ENCODE data around the gene GRN. TPM values are rescaled to one million over a fixed set of nuclear protein-coding genes. Genes with fewer than 3 reads are reported as not detected.
"Not testable (repeated sequence)": the region's sequence is repeated elsewhere in the genome, so short reads cannot be mapped to it uniquely, and the experiment has no call there.

The GRN gene
- total and polyA plus RNA-seq, 8 donors: 31.8 to 644 (median 196) TPM

DNA sequence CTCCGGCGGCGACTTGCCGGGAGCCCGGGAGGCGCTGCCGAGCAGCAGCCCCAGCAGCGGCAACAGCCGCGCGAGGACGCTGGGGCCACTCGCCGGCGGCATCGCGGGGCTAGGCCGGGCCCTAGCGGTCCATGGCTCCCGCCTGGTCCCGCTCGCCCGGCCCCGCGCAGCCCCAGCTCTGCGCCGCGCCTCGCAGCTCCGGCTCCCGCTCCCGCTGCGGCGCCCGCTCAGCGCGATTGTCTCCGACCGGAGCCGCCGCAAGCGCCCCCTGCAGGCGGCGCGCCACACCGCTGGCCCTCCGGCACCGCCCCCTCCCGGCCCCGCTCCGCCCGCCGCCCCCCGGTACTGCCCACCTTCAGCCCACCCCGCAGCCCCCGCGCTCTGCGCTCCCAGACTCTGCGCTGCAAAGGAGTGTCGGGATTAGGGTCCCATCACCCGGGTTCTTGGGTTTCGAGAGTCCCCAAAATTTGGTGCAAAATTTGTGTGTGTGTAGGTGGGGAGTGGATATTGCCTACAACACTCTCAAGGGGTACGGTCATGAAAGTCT, 18.6 kb downstream of the GRN start, which contains the start of gene FAM171A2:
Gene FAM171A2 (minus strand): TSS at position 241 of the 547 bp plus-strand sequence. CDS start 139 bp downstream, at position 102.
- Histone ChIP-seq H3K4me1 (peaks cover 18 to 41% (median 31%) of the 10 kb centered on the region in 4 donors), H3K4me3 (peak within 1 kb of the TSS; percentile 57 to 81 (median 68)), H3K36me3 (no peaks in the 10 kb centered on the region), H3K9me3 (no peaks in the 10 kb centered on the region), H3K27me3 (peaks cover 0 to 63% (median 18%) of the 10 kb centered on the region in 3 donors), H3K27ac (peak within 1 kb of the TSS in 2 of 5 donors; percentile 10 to 77)
- DNase-seq: peak; percentile 62 to 91
- intact Hi-C loops (cut with DNase I; ENCODE audit: low total_unique reads): no loop called here
- TF ChIP-seq, protein P1, sequence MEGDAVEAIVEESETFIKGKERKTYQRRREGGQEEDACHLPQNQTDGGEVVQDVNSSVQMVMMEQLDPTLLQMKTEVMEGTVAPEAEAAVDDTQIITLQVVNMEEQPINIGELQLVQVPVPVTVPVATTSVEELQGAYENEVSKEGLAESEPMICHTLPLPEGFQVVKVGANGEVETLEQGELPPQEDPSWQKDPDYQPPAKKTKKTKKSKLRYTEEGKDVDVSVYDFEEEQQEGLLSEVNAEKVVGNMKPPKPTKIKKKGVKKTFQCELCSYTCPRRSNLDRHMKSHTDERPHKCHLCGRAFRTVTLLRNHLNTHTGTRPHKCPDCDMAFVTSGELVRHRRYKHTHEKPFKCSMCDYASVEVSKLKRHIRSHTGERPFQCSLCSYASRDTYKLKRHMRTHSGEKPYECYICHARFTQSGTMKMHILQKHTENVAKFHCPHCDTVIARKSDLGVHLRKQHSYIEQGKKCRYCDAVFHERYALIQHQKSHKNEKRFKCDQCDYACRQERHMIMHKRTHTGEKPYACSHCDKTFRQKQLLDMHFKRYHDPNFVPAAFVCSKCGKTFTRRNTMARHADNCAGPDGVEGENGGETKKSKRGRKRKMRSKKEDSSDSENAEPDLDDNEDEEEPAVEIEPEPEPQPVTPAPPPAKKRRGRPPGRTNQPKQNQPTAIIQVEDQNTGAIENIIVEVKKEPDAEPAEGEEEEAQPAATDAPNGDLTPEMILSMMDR (IDR thresholded peaks at IDR 0.05): peak in 3 of 7 experiments; percentile 63 to 93 (median 79)
- TF ChIP-seq POLR2A (IDR thresholded peaks at IDR 0.05): no peak
- TF ChIP-seq POLR2AphosphoS5 (IDR thresholded peaks at IDR 0.05): peak in 1 of 3 donors; percentile 23
- no peak for TF ChIP-seq EP300 (IDR thresholded peaks at IDR 0.05)
- WGBS, 5 donors: 0 to 7% (median 1%) methylated on average over 1 to 63 of the region's 63 CpGs

DNA sequence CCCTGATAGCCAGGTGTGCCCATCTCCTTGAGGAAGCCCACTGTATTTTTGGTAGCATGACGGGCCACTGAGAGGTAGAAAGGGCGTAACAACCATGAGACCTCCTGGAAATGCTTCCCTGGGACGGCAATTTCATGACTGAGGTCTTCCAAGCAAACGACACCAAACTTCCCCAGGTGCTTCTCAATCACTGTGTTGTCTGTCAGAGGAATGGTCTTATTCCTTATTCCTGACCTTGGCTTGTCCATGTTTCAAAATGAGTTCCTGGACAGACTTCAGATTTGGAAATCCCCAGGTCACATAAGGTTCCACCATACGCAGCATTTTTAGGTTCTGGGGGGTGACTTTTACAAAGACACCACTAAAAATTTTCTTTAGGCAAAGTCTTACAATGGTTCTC, 19.9 kb downstream of the GRN start:
- H3K27ac ChIP-seq; DNase-seq; intact Hi-C loops (cut with DNase I; ENCODE audit: low total_unique reads); H3K36me3 ChIP-seq; H3K9me3 ChIP-seq; H3K4me3 ChIP-seq: not testable (repeated sequence)
- Histone ChIP-seq H3K4me1 (peaks cover 18 to 37% (median 31%) of the 10 kb centered on the region in 4 donors), H3K27me3 (peaks cover 0 to 67% (median 22%) of the 10 kb centered on the region in 3 donors)
- WGBS, 5 donors: 85 to 90% (median 89%) methylated on average over 5 of the region's 5 CpGs

DNA sequence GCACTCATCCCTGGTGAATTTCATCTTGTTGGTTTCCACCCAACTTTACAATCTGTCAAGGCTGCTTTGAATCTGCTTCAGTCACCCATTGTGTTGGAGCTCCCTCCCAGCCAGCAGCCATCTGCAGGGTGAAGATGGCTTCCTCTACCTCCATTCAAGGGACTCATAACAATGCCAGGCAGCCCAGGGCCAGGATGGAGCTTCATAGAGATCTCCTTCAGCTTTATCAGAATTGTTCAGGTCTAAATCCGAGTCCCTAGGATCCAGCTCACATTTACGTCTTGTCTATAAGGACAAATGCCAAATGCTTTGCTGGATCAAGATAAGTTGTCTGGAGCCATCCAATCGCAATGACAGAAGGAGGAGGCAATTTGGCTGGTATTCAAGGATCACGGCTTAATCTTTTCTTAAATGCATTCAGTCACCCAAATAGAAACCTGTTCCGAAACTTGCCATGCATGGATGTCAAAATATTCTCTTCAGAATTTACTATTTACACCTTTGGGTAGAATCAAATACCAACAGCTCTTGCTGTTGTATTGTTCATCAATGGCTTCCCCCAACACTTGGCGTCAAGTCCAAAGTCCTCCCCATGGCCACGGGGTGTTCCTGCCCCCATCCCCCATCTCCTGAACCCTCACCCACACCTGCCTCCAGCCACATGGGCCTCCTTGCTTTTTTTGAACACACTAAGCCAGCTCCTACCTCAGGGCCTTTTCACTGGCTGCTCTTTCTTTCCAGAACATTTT, 22.3 kb downstream of the GRN start:
- Histone ChIP-seq H3K36me3 (no peaks in the 10 kb centered on the region), H3K4me1 (peaks cover 16 to 19% (median 18%) of the 10 kb centered on the region in 4 donors), H3K4me3 (no peak overlapping the region), H3K9me3 (no peaks in the 10 kb centered on the region), H3K27ac (no peak overlapping the region), H3K27me3 (peaks cover 0 to 68% (median 23%) of the 10 kb centered on the region in 3 donors)
- WGBS, 5 donors: 47 to 61% (median 53%) methylated on average over 7 of the region's 7 CpGs
- intact Hi-C loops (cut with DNase I; ENCODE audit: low total_unique reads): no loop called here
- TF ChIP-seq EP300 (IDR thresholded peaks at IDR 0.05) (no peak), POLR2AphosphoS5 (IDR thresholded peaks at IDR 0.05) (no peak), POLR2A (IDR thresholded peaks at IDR 0.05) (no peak)
- TF ChIP-seq, protein P1 (IDR thresholded peaks at IDR 0.05): no peak
- DNase-seq: no peak

DNA sequence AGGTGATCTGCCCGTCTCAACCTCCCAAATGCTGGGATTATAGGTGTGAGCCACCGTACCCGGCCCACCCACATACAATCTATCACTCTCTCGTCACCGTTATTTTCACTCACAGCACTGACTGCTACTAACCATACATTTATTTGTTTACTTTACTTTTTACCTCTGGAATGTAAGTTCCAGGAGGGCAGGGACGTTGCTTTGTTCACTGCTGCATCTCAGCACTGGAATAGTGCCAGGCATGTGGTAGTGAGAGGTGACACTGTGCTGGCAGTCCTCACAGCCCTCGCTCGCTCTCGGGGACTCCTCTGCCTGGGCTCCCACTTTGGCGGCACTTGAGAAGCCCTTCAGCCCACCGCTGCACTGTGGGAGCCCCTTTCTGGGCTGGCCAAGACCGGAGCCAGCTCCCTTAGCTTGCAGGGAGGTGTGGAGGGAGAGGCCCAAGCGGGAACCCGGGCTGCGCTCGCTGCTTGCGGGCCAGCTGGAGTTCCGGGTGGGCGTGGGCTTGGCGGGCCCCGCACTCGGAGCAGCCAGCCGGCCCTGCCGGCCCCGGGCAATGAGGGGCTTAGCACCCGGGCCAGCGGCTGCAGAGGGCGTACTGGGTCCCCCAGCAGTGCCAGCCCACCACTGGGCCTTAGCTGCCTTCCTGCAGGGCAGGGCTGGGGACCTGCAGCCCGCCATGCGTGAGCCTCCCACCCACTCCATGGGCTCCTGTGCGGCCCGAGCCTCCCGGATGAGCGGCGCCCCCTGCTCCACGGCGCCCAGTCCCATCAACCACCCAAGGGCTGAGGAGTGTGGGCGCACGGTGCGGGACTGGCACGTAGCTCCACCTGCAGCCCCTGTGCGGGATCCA, 23.5 kb downstream of the GRN start:
- H3K27ac ChIP-seq; H3K36me3 ChIP-seq; intact Hi-C loops (cut with DNase I; ENCODE audit: low total_unique reads); H3K4me1 ChIP-seq; H3K4me3 ChIP-seq; H3K9me3 ChIP-seq; DNase-seq: not testable (repeated sequence)
- WGBS, 5 donors: 88 to 94% (median 93%) methylated on average over 18 to 42 of the region's 42 CpGs
- H3K27me3 ChIP-seq: peaks cover 0 to 62% (median 12%) of the 10 kb centered on the region in 3 donors

DNA sequence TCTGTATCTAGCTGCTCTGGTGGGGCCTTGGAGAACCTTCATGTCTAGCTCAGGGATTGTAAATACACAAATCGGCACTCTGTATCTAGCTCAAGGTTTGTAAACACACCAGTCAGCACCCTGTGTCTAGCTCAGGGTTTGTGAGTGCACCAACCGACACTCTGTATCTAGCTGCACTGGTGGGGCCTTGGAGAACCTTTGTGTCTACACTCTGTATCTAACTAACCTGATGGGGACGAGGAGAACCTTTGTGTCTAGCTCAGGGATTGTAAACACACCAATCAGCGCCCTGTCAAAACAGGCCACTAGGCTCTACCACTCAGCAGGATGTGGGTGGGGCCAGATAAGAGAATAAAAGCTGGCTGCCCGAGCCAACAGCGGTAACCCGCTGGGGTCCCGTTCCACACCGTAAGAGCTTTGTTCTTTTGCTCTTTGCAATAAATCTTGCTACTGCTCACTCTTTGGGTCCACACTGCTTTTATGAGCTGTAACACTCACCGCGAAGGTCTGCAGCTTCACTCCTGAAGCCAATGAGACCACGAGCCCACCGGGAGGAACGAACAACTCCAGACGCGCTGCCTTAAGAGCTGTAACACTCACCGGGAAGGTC, 24.4 kb downstream of the GRN start:
- H3K4me1 ChIP-seq; DNase-seq; intact Hi-C loops (cut with DNase I; ENCODE audit: low total_unique reads); H3K4me3 ChIP-seq; H3K9me3 ChIP-seq; H3K36me3 ChIP-seq; H3K27ac ChIP-seq: not testable (repeated sequence)
- WGBS, 5 donors: 33 to 52% (median 50%) methylated on average over 15 to 17 of the region's 17 CpGs
- H3K27me3 ChIP-seq: peaks cover 0 to 61% (median 12%) of the 10 kb centered on the region in 3 donors
